Stimulated activated CD8-positive, alpha-beta memory T cell treated with anti-CD3 and anti-CD28 coated beads, Interleukin-7, amount 100 ng/mL, for 48 hours (primary cell): ENCODE results near the gene TEX19.
"Not testable (repeated sequence)": the region's sequence is repeated elsewhere in the genome, so short reads cannot be mapped to it uniquely, and the experiment has no call there.

ENCODE experiments used
- DNase-seq, 2 donors: peaks; one replicate each; pipeline ENCODE4 v3.0.0-alpha.2; 2020; ENCODE audit warnings: low read depth in 1 of 2; ENCODE audit errors: extremely low read depth in 1 of 2

The TEX19 gene

GRCh38 chr17:82403662-82404660 is 44.9 kb downstream of the TEX19 start:
- DNase-seq = no peak

GRCh38 chr17:82405051-82405450 is 46.0 kb downstream of the TEX19 start:
- no peak for DNase-seq

DNA sequence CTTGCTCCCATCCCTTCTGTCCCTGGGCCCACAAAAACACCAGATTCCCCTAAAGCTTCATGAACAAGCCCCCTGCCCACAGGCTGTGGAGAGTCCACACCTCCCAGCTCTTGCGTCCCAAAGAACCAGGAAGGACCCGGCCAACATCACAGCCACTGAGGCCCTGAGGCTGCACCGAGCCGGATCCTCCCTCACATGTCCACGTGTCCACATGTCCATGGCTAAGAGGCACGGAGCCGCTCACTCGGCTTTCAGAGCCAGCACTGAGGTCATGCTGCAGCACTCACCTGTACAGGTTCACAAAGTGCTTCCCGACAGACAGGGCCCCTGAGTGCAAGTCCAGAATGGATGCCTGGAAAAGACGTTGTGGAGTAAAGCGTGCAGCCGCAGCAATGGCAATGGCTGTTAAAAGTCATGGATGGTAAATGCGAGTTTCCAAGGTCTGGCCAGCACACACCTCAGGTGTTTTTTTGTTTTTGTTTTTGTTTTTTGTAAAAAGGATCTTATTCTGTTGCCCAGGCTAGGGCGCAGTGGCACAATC is 47.2 kb downstream of the TEX19 start:
- no peak for DNase-seq

GRCh38 chr17:82407255-82407654 is 48.2 kb downstream of the TEX19 start:
- DNase-seq = no peak

DNA sequence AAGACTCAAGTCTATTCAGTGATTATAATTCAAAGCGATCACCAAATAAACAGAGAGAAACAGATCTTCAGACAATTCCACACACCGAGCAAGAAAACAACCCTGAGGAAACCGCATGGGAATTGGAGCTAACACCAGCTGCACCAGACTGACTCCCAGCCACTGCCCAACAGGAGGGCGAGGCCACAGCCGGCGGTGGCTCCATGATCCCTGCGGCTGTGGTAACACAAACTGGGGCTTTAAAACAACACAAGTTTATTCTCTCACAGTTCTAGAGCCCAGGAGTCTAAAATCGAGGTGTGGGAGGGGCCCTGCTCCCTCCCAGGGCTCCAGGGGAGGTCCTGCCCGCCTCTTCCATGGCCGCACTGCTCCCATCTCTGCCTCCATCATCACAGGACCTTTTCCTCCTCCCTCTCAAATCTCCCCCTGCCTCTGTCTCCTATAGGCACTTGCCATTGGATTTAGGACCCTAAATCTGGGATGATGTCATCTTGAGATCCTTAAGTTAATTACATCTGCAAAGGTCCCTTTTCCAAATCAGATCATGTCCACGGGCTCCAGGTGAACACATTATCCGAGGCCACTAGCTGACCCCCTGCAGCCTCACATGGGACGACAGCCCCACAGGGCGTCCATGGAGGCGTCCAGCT is 49.4 kb downstream of the TEX19 start:
- DNase-seq = no peak

DNA sequence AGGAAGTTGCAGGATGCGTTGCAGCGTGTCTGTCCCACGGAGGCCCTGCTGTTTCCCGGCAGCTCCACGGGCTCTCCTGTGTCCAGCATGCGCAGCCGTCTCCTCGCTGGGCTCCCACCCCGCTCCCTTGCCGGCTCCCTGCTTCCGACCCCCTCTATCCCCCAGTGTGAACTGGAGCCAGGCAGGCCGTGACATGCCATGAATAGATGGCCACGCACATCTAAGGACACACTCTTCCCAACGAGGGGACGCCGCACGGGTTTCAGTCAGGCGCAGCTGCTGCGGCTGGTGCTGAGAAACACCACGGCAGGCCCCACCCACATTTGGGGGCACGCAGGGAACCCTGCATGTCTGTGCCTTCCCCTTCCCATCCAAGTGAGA is 49.9 kb downstream of the TEX19 start:
- no peak for DNase-seq

- DNase-seq = no peak
Measured at GRCh38 chr17:82410014-82410716, 51.1 kb downstream of the TEX19 start.

DNA sequence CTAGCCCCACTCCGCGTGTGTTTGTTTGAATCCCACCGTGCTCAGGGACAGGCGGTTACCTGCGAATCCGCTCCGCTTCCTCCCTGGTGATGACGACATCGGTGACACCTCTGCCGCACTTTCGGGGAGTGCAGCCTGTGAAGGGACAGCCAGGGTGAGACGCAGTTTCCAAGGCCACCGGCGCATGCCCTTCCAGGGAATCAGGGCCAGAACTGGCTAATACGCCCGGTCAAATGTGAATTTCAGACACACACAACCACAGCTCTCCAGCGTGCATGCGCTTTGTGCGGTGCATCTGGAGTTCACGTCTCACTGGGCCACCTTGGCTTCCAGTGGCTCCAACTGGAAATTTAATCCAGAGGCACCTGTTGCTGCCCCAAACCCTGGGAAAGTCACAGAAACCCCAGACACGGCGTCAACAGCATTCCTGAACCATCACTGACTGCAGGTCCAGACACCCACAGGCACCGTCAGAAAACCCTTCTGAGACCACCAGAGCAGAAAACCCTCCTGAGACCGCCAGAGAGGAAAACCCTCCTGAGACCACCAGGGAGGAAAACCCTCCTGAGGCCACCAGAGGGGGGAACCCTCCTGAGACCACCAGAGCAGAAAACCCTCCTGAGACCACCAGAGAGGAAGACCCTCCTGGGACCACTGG is 52.5 kb downstream of the TEX19 start:
- no peak for DNase-seq

DNA sequence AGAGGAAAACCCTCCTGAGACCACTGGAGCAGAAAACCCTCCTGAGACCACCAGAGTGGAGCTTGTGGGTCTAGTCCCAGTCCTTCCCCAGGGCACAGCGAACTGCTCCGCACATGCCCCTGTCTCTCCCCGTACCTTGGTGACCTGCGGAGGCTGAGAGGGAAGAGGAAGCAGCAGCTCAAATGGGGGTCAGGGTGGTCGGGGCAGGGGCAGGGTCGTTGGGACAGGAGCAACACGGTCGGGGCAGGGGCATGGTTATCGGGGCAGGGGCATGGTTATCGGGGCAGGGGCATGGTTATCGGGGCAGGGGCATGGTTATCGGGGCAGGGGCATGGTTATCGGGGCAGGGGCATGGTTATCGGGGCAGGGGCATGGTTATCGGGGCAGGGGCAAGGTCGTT is 53.0 kb downstream of the TEX19 start:
- DNase-seq = not testable (repeated sequence)

- no peak for DNase-seq
Measured at GRCh38 chr17:82412535-82413520, 53.8 kb downstream of the TEX19 start.
